GM19395 (cell line): ENCODE results near the gene ADRA2A.

Experiments
- ATAC-seq: cut with Tn5 transposase; IDR thresholded peaks from one replicate; pipeline ENCODE4 v1.9.1; 2021; ENCODE audit warnings: mild to moderate bottlenecking, moderate library complexity; ENCODE audit not compliant: unreplicated experiment

The ADRA2A gene

GRCh38 chr10:111130471-111130870, 53.6 kb downstream of the ADRA2A start:
- ATAC-seq = no peak
